ENCODE data around the gene DYNLT3.
A peak's percentile ranks its signal among the peaks of the same experiment; 100 is the strongest.

DYNLT3 gene

GRCh38 chrX:37825215-37825842 is 22.0 kb downstream of the DYNLT3 start:
- no peak overlapping the region for H3K4me3 ChIP-seq (replicated peaks in 1 of 2; ENCODE audit: low read depth in 2 of 2, low read length in 2 of 2)
- TF ChIP-seq, protein P1, sequence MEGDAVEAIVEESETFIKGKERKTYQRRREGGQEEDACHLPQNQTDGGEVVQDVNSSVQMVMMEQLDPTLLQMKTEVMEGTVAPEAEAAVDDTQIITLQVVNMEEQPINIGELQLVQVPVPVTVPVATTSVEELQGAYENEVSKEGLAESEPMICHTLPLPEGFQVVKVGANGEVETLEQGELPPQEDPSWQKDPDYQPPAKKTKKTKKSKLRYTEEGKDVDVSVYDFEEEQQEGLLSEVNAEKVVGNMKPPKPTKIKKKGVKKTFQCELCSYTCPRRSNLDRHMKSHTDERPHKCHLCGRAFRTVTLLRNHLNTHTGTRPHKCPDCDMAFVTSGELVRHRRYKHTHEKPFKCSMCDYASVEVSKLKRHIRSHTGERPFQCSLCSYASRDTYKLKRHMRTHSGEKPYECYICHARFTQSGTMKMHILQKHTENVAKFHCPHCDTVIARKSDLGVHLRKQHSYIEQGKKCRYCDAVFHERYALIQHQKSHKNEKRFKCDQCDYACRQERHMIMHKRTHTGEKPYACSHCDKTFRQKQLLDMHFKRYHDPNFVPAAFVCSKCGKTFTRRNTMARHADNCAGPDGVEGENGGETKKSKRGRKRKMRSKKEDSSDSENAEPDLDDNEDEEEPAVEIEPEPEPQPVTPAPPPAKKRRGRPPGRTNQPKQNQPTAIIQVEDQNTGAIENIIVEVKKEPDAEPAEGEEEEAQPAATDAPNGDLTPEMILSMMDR (IDR thresholded peaks at IDR 0.05; ENCODE audit: low read depth, low read length), result peak; percentile 84
- peak; percentile 45 to 53 for DNase-seq (ENCODE audit: low read depth in 2 of 2)

GRCh38 chrX:37824491-37825214 is 22.7 kb downstream of the DYNLT3 start:
- DNase-seq (ENCODE audit: low read depth in 2 of 2), result no peak
- no peak overlapping the region for H3K4me3 ChIP-seq (replicated peaks in 1 of 2; ENCODE audit: low read depth in 2 of 2, low read length in 2 of 2)
- TF ChIP-seq, protein P1 (IDR thresholded peaks at IDR 0.05; ENCODE audit: low read depth, low read length), result no peak

- no peak overlapping the region for H3K4me3 ChIP-seq (replicated peaks in 1 of 2; ENCODE audit: low read depth in 2 of 2, low read length in 2 of 2)
- DNase-seq (ENCODE audit: low read depth in 2 of 2), result no peak
- TF ChIP-seq, protein P1 (IDR thresholded peaks at IDR 0.05; ENCODE audit: low read depth, low read length), result no peak
These were observed 26.7 kb downstream of the DYNLT3 start for GRCh38 chrX:37820646-37821045.

DNA sequence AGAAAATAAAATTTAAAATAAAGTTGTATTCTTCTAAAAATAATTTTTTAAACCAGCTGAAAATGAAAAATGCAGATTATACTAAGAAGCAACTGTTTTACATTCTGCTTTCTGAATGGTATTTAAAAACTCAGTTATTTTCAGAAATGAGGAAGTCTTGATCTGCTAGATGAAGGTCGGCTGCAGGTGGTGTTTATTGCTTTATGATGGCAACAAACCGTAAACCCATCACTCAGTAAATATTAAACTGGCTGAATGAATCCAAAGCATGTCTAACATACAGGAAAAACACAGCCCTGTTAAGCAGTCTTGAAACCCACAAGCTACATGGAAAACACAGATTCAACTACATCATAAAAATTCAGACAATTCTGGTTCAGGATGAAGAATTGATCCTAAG is 29.3 kb downstream of the DYNLT3 start:
- no peak for DNase-seq (ENCODE audit: low read depth in 2 of 2)
- H3K4me3 ChIP-seq (replicated peaks in 1 of 2; ENCODE audit: low read depth in 2 of 2, low read length in 2 of 2), result no peak overlapping the region
- TF ChIP-seq, protein P1 (IDR thresholded peaks at IDR 0.05; ENCODE audit: low read depth, low read length), result no peak

GRCh38 chrX:37817579-37817978 is 29.8 kb downstream of the DYNLT3 start:
- TF ChIP-seq, protein P1 (IDR thresholded peaks at IDR 0.05; ENCODE audit: low read depth, low read length), result no peak
- DNase-seq (ENCODE audit: low read depth in 2 of 2), result no peak
- no peak overlapping the region for H3K4me3 ChIP-seq (replicated peaks in 1 of 2; ENCODE audit: low read depth in 2 of 2, low read length in 2 of 2)

- TF ChIP-seq, protein P1 (IDR thresholded peaks at IDR 0.05; ENCODE audit: low read depth, low read length), result no peak
- DNase-seq (ENCODE audit: low read depth in 2 of 2), result no peak
These were observed 30.2 kb downstream of the DYNLT3 start for GRCh38 chrX:37817176-37817575.

More at GRCh38 chrX:37817176-37817575, 30.2 kb downstream of the DYNLT3 start:
- no peak overlapping the region for H3K4me3 ChIP-seq (replicated peaks in 1 of 2; ENCODE audit: low read depth in 2 of 2, low read length in 2 of 2)

Measured in cardiac fibroblast (primary cell).